T-helper 2 cell (primary cell): ENCODE measurements around the gene YBX3.

Experiments used
- DNase-seq, 5 experiments: peaks; one replicate each; pipeline versions ENCODE4 v3.0.0 to v3.0.0-alpha.2; 2012 to 2022

YBX3 gene

GRCh38 chr12:10721651-10722501 is 1.2 kb downstream of the YBX3 start:
- peak in 4 of 5 experiments; percentile 13 to 79 (median 52) for DNase-seq

- DNase-seq: no peak
Observed at GRCh38 chr12:10720974-10721650, 2.0 kb downstream of the YBX3 start.

- no peak for DNase-seq
Observed at GRCh38 chr12:10719482-10719881, 3.6 kb downstream of the YBX3 start.

GRCh38 chr12:10718279-10718821 is 4.8 kb downstream of the YBX3 start:
- no peak for DNase-seq

GRCh38 chr12:10717410-10717809 is 5.7 kb downstream of the YBX3 start:
- no peak for DNase-seq

- no peak for DNase-seq
Observed at GRCh38 chr12:10716704-10717315, 6.3 kb downstream of the YBX3 start.

GRCh38 chr12:10716277-10716676 is 6.8 kb downstream of the YBX3 start:
- no peak for DNase-seq

GRCh38 chr12:10715491-10715890 is 7.6 kb downstream of the YBX3 start:
- DNase-seq: peak in 2 of 5 experiments; percentile 27 to 49

GRCh38 chr12:10709808-10710207 is 13.3 kb downstream of the YBX3 start:
- no peak for DNase-seq

- DNase-seq: no peak
Observed at GRCh38 chr12:10708862-10709261, 14.3 kb downstream of the YBX3 start.

GRCh38 chr12:10705655-10706054 is 17.5 kb downstream of the YBX3 start:
- DNase-seq: no peak

GRCh38 chr12:10701843-10702242 is 21.3 kb downstream of the YBX3 start:
- DNase-seq: no peak

- peak in 2 of 5 experiments; percentile 14 to 53 for DNase-seq
Observed at GRCh38 chr12:10701131-10701681, 21.9 kb downstream of the YBX3 start.

GRCh38 chr12:10700581-10700980 is 22.5 kb downstream of the YBX3 start:
- no peak for DNase-seq

- DNase-seq: no peak
Observed at GRCh38 chr12:10697862-10698261, 25.3 kb downstream of the YBX3 start.

- no peak for DNase-seq
Observed at GRCh38 chr12:10697156-10697555, 26.0 kb downstream of the YBX3 start.

- no peak for DNase-seq
Observed at GRCh38 chr12:10690906-10691305, 32.2 kb downstream of the YBX3 start.

GRCh38 chr12:10689146-10689545 is 34.0 kb downstream of the YBX3 start:
- no peak for DNase-seq

GRCh38 chr12:10688042-10688441 is 35.1 kb downstream of the YBX3 start:
- no peak for DNase-seq

- DNase-seq: peak; percentile 27 to 85 (median 54)
Observed at GRCh38 chr12:10673659-10674384, 49.3 kb downstream of the YBX3 start, which contains the start of gene STYK1. STYK1 (minus strand) TSS chr12:10674052; CDS start chr12:10634618, 39,434 bp downstream.

GRCh38 chr12:10672231-10672868 is 50.8 kb downstream of the YBX3 start:
- peak in 2 of 5 experiments; percentile 20 to 47 for DNase-seq

GRCh38 chr12:10669533-10669932 is 53.6 kb downstream of the YBX3 start:
- no peak for DNase-seq
